Panc1 (cell line): ENCODE results near the gene PRMT5. TPM values are rescaled to one million over a fixed set of nuclear protein-coding genes. Genes with fewer than 3 reads are reported as not detected.

ENCODE experiments used
- ATAC-seq: fragments of 200-7000 bp; cut with Tn5 transposase; 2 replicates; pipeline ENCODE4 v1.9.1; 2020; ENCODE audit warnings: mild to moderate bottlenecking, moderate library complexity
- BruUV-seq: library from RNA; stranded (reverse); fragments of 400-500 nt; replicated peaks from 2 replicates; lab custom pipeline; 2021; lab: Mats Ljungman, UMichigan
- CTCF ChIA-PET: fragments of 300-600 bp; sonication (Branson Sonifier 250); formaldehyde crosslinking; loops from one replicate; lab custom pipeline; 2022; ENCODE audit warnings: antibody characterized with exemption; lab: Charles Lee
- POLR2A ChIA-PET: fragments of 300-600 bp; sonication (Branson Sonifier 250); formaldehyde crosslinking; loops from one replicate; lab custom pipeline; 2022; ENCODE audit warnings: antibody characterized with exemption; lab: Charles Lee
- DNase-seq: peaks from one replicate; pipeline ENCODE4 v3.0.0-alpha.2; 2010; ENCODE audit warnings: low read depth, low spot score
- H3K27ac ChIP-seq: 2 replicates; pipeline ENCODE4 v1.5.1; 2011; ENCODE audit warnings: mild to moderate bottlenecking, low read length, inconsistent platforms
- H3K27me3 ChIP-seq: fragments of 200-500 bp; sonication (Bioruptor generic); 2 replicates; pipeline ENCODE4 v1.6.0; 2014; ENCODE audit warnings: low read length, inconsistent platforms; ENCODE audit not compliant: control insufficient read depth, insufficient read depth
- H3K36me3 ChIP-seq: fragments of 200-500 bp; sonication (Bioruptor generic); 2 replicates; pipeline ENCODE4 v1.5.1; 2014; ENCODE audit warnings: inconsistent platforms, mild to moderate bottlenecking, low read length, moderate library complexity; ENCODE audit not compliant: control insufficient read depth, insufficient read depth
- H3K4me1 ChIP-seq: 2 replicates; pipeline ENCODE4 v1.5.1; 2011; ENCODE audit warnings: inconsistent platforms, mild to moderate bottlenecking, low read length, moderate library complexity; ENCODE audit not compliant: control insufficient read depth, insufficient read depth
- H3K4me3 ChIP-seq, 2 experiments: 2 replicates each; pipeline ENCODE4 v1.5.1; 2011 to 2012; ENCODE audit warnings: low read depth in 2 of 2, low read length in 2 of 2, mild to moderate bottlenecking in 2 of 2, inconsistent platforms in 1 of 2, moderate library complexity in 1 of 2
- H3K9me3 ChIP-seq: fragments of 200-500 bp; sonication (Bioruptor generic); 2 replicates; pipeline ENCODE4 v1.5.1; 2014; ENCODE audit warnings: low read depth, mild to moderate bottlenecking, inconsistent platforms, low read length, moderate library complexity; ENCODE audit not compliant: control insufficient read depth, insufficient read depth
- CTCF ChIP-seq: fragments of 450-650 bp; IDR thresholded peaks from 2 replicates; pipeline ENCODE4 v1.5.1; 2017; ENCODE audit warnings: mild to moderate bottlenecking
- POLR2AphosphoS5 ChIP-seq: IDR thresholded peaks from 2 replicates; pipeline ENCODE4 v1.6.1; 2012; ENCODE audit warnings: mild to moderate bottlenecking, low read depth, low read length, moderate library complexity
- SIN3A ChIP-seq: IDR thresholded peaks from 2 replicates; pipeline ENCODE4 v1.6.1; 2012; ENCODE audit warnings: low read depth, mild to moderate bottlenecking, low read length, moderate library complexity, borderline replicate concordance; ENCODE audit not compliant: insufficient read depth
- TCF7L2 ChIP-seq: IDR thresholded peaks from 2 replicates; pipeline ENCODE4 v1.6.1; 2011; ENCODE audit warnings: mild to moderate bottlenecking, low read depth, low read length, inconsistent platforms
- in situ Hi-C: cut with HindIII; loops from 2 replicates; pipeline ENCODE4 v1.10.0; 2016; ENCODE audit warnings: low sequenced_read_pairs, low pct_unique_long_range_greater_than_20kb
- intact Hi-C: fragments of 100-400 bp; cut with micrococcal nuclease; formaldehyde crosslinking; loops from one replicate; pipeline ENCODE4 v1.10.0; 2022; ENCODE audit not compliant: unreplicated experiment
- total RNA-seq: library from RNA; stranded (reverse); gene quantifications from one replicate; pipeline ENCODE4 v1.2.1, GENCODE V29; 2021; ENCODE audit not compliant: unreplicated experiment
- TF ChIP-seq, protein P1 (sequence below), 2 experiments: IDR thresholded peaks; 2 replicates each; pipeline ENCODE4 v1.6.1; 2011 to 2012; ENCODE audit warnings: low read depth in 2 of 2, control low read depth in 1 of 2, low read length in 1 of 2, mild to moderate bottlenecking in 1 of 2, moderate library complexity in 1 of 2; ENCODE audit not compliant: insufficient read depth in 1 of 2

PRMT5 gene
- total RNA-seq, 1 experiment from 2014 or later, result 108 TPM

DNA sequence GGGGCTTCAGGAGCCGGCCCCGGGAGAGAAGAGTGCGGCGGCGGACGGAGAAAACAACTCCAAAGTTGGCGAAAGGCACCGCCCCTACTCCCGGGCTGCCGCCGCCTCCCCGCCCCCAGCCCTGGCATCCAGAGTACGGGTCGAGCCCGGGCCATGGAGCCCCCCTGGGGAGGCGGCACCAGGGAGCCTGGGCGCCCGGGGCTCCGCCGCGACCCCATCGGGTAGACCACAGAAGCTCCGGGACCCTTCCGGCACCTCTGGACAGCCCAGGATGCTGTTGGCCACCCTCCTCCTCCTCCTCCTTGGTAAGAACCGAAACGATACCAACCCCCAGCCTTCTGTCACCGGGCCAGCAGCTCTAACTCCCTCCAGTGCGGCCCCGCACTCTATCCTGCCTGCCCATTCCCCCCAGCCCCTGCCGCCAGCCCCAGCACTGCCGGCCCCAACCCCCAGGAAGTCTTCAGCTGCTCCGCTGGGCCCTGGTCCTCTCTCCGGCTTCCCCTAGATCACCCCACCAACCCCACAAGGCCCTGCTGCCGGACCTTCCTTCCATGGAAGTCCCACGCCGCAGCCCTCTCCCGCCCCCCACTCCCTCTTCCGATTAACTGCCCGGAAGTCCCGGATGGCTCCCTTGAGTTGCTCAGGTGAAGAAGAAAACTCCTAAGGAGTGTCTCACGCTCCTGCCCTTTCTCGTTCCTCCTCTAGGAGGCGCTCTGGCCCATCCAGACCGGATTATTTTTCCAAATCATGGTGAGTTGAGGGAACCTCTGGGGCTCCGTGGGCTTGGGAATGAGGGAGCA, 56.9 kb downstream of the PRMT5 start:
- TF ChIP-seq CTCF (peak; percentile 93), SIN3A (0 out of 2 replicates have a peak, but pooled peaks have one; percentile 12), TCF7L2 (no peak), POLR2AphosphoS5 (no peak; the same call in 1 of the 2 replicates)
- TF ChIP-seq, protein P1, sequence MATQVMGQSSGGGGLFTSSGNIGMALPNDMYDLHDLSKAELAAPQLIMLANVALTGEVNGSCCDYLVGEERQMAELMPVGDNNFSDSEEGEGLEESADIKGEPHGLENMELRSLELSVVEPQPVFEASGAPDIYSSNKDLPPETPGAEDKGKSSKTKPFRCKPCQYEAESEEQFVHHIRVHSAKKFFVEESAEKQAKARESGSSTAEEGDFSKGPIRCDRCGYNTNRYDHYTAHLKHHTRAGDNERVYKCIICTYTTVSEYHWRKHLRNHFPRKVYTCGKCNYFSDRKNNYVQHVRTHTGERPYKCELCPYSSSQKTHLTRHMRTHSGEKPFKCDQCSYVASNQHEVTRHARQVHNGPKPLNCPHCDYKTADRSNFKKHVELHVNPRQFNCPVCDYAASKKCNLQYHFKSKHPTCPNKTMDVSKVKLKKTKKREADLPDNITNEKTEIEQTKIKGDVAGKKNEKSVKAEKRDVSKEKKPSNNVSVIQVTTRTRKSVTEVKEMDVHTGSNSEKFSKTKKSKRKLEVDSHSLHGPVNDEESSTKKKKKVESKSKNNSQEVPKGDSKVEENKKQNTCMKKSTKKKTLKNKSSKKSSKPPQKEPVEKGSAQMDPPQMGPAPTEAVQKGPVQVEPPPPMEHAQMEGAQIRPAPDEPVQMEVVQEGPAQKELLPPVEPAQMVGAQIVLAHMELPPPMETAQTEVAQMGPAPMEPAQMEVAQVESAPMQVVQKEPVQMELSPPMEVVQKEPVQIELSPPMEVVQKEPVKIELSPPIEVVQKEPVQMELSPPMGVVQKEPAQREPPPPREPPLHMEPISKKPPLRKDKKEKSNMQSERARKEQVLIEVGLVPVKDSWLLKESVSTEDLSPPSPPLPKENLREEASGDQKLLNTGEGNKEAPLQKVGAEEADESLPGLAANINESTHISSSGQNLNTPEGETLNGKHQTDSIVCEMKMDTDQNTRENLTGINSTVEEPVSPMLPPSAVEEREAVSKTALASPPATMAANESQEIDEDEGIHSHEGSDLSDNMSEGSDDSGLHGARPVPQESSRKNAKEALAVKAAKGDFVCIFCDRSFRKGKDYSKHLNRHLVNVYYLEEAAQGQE (IDR thresholded peaks at IDR 0.05; ENCODE audit: insufficient read depth in 1 of 2, low read depth in 2 of 2, low read length in 1 of 2), result no peak
- in situ Hi-C loops, result no loop called here
- H3K9me3 ChIP-seq, result no peaks in the 10 kb centered on the region
- intact Hi-C loops, result no loop called here
- H3K4me3 ChIP-seq, result peak overlapping the region; percentile 67 to 84
- no peak for DNase-seq
- ChIA-PET POLR2A (interaction anchor here (0.6 kb wide), 1 partner anchor 294 kb away, joined by 8 read pairs; no protein-coding TSS in a partner anchor), CTCF (interaction anchor here (0.6 to 1.0 kb wide), 4 partner anchors 14 to 592 kb away, joined by 3 to 7 read pairs (median 4); no protein-coding TSS in a partner anchor)
- peaks cover 8% of the 10 kb centered on the region; the same call in 1 of the 2 replicates for H3K4me1 ChIP-seq
- H3K36me3 ChIP-seq, result no peaks in the 10 kb centered on the region; the same call in 1 of the 2 replicates
- BruUV-seq, result no TSS peak
- H3K27ac ChIP-seq, result peak overlapping the region; percentile 80
- no peaks in the 10 kb centered on the region for H3K27me3 ChIP-seq
- ATAC-seq, result peak; percentile 75

GRCh38 chr14:22871224-22872032, 57.7 kb downstream of the PRMT5 start, which contains the start of gene LRP10:
Gene LRP10 (plus strand): TSS chr14:22871740. CDS start chr14:22872304, 564 bp downstream.
- no TSS peak for BruUV-seq
- peaks cover 8% of the 10 kb centered on the region; the same call in 1 of the 2 replicates for H3K4me1 ChIP-seq
- in situ Hi-C loops (no loop called here), intact Hi-C loops (no loop called here)
- ATAC-seq (peak; percentile 96), DNase-seq (peak; percentile 86)
- TF ChIP-seq, protein P1 (IDR thresholded peaks at IDR 0.05; ENCODE audit: insufficient read depth in 1 of 2, low read depth in 2 of 2, low read length in 1 of 2), result no peak
- TF ChIP-seq SIN3A, result 0 out of 2 replicates have a peak, but pooled peaks have one; percentile 57
- no peak for TF ChIP-seq CTCF
- TF ChIP-seq TCF7L2, result no peak
- TF ChIP-seq POLR2AphosphoS5, result peak; percentile 56; the same call in 1 of the 2 replicates
- ChIA-PET CTCF (interaction anchor here (1.0 kb wide), 1 partner anchor 15 kb away, joined by 7 read pairs; no protein-coding TSS in a partner anchor), POLR2A (interaction anchor here (0.5 kb wide), 1 partner anchor 48 kb away, joined by 5 read pairs; no protein-coding TSS in a partner anchor)
- H3K9me3 ChIP-seq, result no peaks in the 10 kb centered on the region
- no peaks in the 10 kb centered on the region for H3K27me3 ChIP-seq
- H3K27ac ChIP-seq, result peak within 1 kb of the TSS; percentile 80
- H3K4me3 ChIP-seq, result peak within 1 kb of the TSS; percentile 67 to 84
- H3K36me3 ChIP-seq, result no peaks in the 10 kb centered on the region; the same call in 1 of the 2 replicates
